WI38 (cell line): Measurements from ENCODE around the gene STK38.

ENCODE experiments used
- H3K4me3 ChIP-seq: 2 replicates; pipeline ENCODE4 v1.5.1; 2011; ENCODE audit warnings: low read depth, mild to moderate bottlenecking, control low read depth, low read length
- TF ChIP-seq, protein P1 (sequence below): IDR thresholded peaks from 2 replicates; pipeline ENCODE4 v1.5.1; 2012; ENCODE audit warnings: low read depth, mild to moderate bottlenecking, control low read depth, low read length

STK38 gene

DNA sequence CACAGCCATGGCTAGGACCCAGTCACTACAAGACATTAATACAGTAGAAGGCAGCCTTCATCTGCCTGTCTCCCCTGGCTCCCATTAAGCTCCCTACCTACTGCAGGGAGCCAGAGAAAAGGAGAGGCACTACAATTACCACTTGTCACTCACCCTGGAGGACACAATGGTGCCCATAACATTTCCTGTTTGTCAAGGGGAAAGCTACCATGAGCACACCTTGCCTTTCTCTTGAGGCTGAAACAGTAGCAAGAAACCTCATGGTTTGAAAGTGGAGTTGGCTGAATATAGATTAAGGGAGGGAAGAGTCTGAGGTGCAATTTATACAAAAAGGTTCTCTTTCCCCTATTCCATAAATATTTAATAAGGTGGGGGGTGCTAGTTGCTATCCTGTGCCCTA is 27.9 kb downstream of the STK38 start:
- TF ChIP-seq, protein P1, sequence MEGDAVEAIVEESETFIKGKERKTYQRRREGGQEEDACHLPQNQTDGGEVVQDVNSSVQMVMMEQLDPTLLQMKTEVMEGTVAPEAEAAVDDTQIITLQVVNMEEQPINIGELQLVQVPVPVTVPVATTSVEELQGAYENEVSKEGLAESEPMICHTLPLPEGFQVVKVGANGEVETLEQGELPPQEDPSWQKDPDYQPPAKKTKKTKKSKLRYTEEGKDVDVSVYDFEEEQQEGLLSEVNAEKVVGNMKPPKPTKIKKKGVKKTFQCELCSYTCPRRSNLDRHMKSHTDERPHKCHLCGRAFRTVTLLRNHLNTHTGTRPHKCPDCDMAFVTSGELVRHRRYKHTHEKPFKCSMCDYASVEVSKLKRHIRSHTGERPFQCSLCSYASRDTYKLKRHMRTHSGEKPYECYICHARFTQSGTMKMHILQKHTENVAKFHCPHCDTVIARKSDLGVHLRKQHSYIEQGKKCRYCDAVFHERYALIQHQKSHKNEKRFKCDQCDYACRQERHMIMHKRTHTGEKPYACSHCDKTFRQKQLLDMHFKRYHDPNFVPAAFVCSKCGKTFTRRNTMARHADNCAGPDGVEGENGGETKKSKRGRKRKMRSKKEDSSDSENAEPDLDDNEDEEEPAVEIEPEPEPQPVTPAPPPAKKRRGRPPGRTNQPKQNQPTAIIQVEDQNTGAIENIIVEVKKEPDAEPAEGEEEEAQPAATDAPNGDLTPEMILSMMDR: no peak
- H3K4me3 ChIP-seq: no peak overlapping the region

DNA sequence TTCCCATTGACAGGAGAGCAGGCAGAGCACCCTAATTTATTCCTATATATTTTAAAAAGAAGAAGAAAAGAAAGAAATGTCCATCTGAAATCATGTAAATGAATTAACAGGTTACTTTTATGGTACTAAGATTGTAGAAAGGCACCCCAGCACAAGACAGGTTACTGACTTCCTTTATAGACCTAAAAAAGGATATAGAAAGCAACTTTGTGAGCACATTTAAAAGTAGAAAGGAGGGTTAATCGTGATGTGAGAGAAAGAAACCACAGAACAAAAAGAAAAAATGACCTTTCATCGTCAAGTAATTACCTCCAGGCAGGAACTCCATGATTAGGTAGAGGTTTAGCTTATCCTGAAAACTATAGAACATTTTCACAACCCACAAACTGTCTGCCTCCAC is 29.9 kb downstream of the STK38 start:
- no peak overlapping the region for H3K4me3 ChIP-seq

DNA sequence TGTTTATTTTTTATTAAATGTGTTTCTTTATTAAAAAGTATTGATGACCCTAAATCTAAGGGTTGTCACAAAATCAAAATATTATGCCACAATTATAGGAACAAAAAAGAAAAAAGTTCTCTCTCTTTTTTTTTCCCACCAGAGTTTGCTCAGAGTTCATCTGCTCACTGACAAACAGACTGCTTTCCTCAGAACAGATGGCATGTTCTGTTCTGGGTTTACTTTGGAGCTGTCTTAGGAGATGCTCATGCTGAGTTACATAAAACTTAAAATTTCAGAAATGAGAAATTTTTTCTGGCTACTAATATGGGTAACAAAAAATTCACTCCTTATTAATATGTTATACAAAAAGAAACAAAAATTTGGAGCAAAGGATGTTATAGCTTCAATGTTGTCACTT is 30.3 kb downstream of the STK38 start:
- TF ChIP-seq, protein P1: no peak

More for the DNA sequence above, 29.9 kb downstream of the STK38 start:
- TF ChIP-seq, protein P1: no peak

DNA sequence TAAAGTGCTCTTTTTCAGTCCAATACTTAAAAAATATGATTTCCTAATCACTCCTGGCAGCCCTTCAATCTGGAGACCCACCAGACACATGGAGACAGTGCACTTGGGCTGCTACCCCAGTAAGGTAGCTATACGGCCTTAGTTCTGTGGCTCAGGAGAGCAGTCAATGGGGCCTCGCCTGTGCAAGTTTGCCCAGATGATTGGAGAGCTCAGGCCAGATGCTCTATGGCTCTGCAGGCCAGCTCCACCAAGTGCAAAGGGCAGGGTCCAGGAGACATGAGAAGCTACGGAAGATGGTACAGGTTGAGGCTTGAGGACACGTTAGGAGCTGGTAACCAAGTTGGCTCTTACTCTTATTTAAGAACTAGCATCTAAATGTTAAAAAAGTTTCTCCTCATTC is 30.7 kb downstream of the STK38 start:
- no peak overlapping the region for H3K4me3 ChIP-seq
- TF ChIP-seq, protein P1: no peak

More for the DNA sequence above, 30.3 kb downstream of the STK38 start:
- H3K4me3 ChIP-seq: no peak overlapping the region

DNA sequence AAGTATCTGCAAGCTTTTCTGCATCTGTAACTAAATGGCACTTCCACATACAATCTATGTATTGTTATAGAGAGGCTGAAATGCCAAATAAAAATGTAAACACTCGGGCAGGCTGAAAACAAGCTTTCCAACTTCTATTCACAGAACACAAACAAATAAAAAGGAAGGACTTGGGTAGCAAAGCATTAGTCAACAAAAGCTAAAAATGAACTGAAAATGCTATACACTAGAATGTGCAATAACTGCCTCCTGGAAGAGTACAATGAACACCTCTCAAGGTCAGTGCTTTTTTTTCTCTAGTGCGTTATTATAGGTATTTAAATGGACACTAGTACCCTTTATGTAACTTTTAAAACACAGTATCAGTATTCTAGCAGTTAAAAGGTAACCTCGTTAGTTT is 31.4 kb downstream of the STK38 start:
- TF ChIP-seq, protein P1: no peak

DNA sequence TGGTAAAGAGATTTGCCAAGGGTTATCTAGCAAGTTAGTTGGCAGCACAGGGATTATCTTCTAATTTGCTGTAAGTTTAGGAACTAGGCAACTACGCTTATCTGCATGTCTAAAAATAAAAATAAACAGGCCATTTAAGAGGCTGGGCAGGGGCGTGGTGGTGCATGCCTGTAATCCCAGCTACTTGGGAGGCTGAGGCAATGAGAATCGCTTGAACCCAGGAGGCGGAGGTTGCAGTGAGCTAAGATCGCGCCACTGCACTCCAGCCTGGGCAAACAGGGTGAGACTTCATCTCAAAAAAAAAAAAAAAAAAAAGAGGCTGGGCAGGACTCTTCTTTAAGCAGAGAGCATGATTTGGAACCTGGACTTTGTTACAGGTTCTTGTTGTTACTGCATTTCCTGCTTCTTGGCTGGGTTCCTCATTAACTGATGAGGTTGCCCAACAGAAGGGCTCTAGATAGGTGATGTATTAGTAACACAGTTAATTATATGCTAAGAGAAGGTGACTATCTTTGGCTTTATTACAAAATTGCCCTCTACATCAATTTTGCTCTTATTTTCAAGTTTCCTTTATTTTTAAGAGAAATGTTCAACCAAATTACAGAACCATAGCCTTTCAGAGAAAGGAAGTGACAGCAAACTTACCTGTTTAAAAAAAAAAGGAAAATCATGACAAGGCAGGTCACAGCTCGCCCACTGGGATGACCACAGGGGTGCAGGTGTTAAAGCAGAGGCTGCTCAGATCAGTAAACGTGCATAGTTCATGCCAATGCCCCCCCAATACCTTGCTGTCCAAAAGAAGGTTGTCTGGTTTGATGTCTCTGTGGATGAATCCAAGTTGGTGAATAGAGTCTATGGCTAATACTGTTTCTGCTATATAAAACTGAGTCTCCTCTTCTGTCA is 32.5 kb downstream of the STK38 start:
- TF ChIP-seq, protein P1: no peak

More for the DNA sequence above, 31.4 kb downstream of the STK38 start:
- H3K4me3 ChIP-seq: no peak overlapping the region

DNA sequence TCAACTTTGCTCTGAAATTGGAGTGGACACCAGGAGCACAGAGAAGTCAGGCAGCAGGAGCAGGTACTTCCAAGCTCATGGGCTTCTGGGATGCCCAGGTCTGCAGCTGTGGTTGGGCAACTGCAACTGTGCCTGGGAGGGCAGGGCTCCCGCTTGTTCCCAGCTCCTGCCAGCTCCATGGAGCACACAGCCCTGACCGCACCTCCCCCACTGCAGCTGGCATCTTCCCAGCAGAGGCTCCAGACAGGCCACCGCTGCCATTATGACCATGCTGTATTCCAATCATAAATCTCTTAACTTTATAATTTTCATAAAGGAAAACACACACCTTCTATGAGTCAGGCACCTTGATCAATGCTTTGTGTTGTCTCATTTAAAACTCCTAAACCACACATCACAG is 36.9 kb downstream of the STK38 start:
- TF ChIP-seq, protein P1: no peak
- H3K4me3 ChIP-seq: no peak overlapping the region

More for the DNA sequence above, 32.5 kb downstream of the STK38 start:
- no peak overlapping the region for H3K4me3 ChIP-seq
